Caki2 (cell line): Measurements from ENCODE around the gene PPP1R14C. TPM values are rescaled to one million over a fixed set of nuclear protein-coding genes. Genes with fewer than 3 reads are reported as not detected.

Experiments
- DNase-seq: peaks from one replicate; pipeline ENCODE4 v3.0.0-alpha.2; 2015; ENCODE audit warnings: low read depth
- in situ Hi-C: cut with HindIII; loops from 2 replicates; pipeline ENCODE4 v1.10.0; 2016; ENCODE audit warnings: low sequenced_read_pairs, low pct_unique_long_range_greater_than_20kb, mixed read lengths
- total RNA-seq: library from RNA; depleted of rRNA; stranded (reverse); fragments of >200 nt; shearing (Covaris generic); gene quantifications from 2 replicates; pipeline ENCODE4 v1.2.3, GENCODE V29; 2014; ENCODE audit warnings: low replicate concordance; rRNA removed

Gene PPP1R14C
- total RNA-seq, 1 experiment from 2014 or later = 28.8 TPM

- DNase-seq = no peak
- in situ Hi-C loops = no loop called here
Observed at GRCh38 chr6:150291968-150292710, 149.3 kb downstream of the PPP1R14C start.

- in situ Hi-C loops = no loop called here
Observed at GRCh38 chr6:150293019-150293418, 150.2 kb downstream of the PPP1R14C start.

GRCh38 chr6:150293423-150294173 is 150.8 kb downstream of the PPP1R14C start:
- DNase-seq = peak; percentile 44
- in situ Hi-C loops = no loop called here

More at GRCh38 chr6:150293019-150293418, 150.2 kb downstream of the PPP1R14C start:
- no peak for DNase-seq

GRCh38 chr6:150296890-150297289 is 154.0 kb downstream of the PPP1R14C start:
- DNase-seq = no peak
- in situ Hi-C loops = no loop called here

- peak; percentile 82 for DNase-seq
- in situ Hi-C loops = no loop called here
Observed at GRCh38 chr6:150297327-150298029, 154.6 kb downstream of the PPP1R14C start.

- in situ Hi-C loops = no loop called here
- no peak for DNase-seq
Observed at GRCh38 chr6:150298030-150298380, 155.2 kb downstream of the PPP1R14C start.

- in situ Hi-C loops = no loop called here
- DNase-seq = no peak
Observed at GRCh38 chr6:150298676-150299075, 155.8 kb downstream of the PPP1R14C start.

Other genes with a start within 250 kb of the PPP1R14C start
- gene RAET1E, start 244.9 kb upstream of the PPP1R14C start, total RNA-seq = not detected in 2 replicates
- gene RAET1G, start 219.9 kb upstream of the PPP1R14C start, total RNA-seq = not detected in 2 replicates
- 7.1 and 8.8 TPM in 2 replicates for gene ULBP2, start 201.0 kb upstream of the PPP1R14C start, total RNA-seq
- gene ULBP1, start 179.1 kb upstream of the PPP1R14C start, total RNA-seq = 0.57 and 0.64 TPM in 2 replicates
- not detected in 2 replicates for gene RAET1L, start 117.5 kb upstream of the PPP1R14C start, total RNA-seq
- 9.4 and 18.1 TPM in 2 replicates for gene ULBP3, start 73.9 kb upstream of the PPP1R14C start, total RNA-seq
- gene IYD, start 226.0 kb downstream of the PPP1R14C start, total RNA-seq = not detected in 2 replicates